Tibial nerve (tissue), 4 donors: ENCODE results near the gene KCTD5.

ENCODE experiments used
- EP300 ChIP-seq, 2 donors: sonication (generic); formaldehyde crosslinking; IDR thresholded peaks; one replicate each; pipeline ENCODE4 v1.6.1; 2017; ENCODE audit warnings: antibody characterized with exemption in 2 of 2, mild to moderate bottlenecking in 1 of 2
- TF ChIP-seq, protein P1 (sequence below), 5 experiments: fragments of 200-600 bp in 3 of 5; fragments of 450-650 bp in 2 of 5; sonication (generic) in 3 of 5; IDR thresholded peaks; one replicate each; pipeline ENCODE4 v1.5.1; 2016 to 2019; ENCODE audit warnings: antibody characterized with exemption in 5 of 5, mild to moderate bottlenecking in 3 of 5, moderate library complexity in 2 of 5

DNA sequence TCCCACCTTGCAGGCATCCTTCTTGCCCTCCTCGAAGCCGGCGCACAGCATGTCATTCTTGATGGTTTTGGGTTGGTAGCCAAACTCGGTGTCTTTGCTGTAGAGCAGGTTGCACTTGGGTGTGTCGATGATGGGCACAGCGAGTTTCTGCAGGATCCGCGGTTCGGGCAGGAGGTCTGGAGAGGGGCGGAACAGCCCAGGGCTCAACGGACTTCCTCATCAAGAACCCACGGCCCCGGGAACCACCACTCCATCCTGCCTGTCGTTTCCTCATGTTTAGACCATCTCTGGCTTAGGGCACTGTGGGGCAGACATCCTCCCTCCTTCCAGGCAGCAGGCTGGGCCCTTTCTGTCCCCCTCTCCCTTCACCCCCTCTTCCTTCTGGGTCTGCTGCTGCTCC, 31.2 kb downstream of the KCTD5 start:
- TF ChIP-seq, protein P1, sequence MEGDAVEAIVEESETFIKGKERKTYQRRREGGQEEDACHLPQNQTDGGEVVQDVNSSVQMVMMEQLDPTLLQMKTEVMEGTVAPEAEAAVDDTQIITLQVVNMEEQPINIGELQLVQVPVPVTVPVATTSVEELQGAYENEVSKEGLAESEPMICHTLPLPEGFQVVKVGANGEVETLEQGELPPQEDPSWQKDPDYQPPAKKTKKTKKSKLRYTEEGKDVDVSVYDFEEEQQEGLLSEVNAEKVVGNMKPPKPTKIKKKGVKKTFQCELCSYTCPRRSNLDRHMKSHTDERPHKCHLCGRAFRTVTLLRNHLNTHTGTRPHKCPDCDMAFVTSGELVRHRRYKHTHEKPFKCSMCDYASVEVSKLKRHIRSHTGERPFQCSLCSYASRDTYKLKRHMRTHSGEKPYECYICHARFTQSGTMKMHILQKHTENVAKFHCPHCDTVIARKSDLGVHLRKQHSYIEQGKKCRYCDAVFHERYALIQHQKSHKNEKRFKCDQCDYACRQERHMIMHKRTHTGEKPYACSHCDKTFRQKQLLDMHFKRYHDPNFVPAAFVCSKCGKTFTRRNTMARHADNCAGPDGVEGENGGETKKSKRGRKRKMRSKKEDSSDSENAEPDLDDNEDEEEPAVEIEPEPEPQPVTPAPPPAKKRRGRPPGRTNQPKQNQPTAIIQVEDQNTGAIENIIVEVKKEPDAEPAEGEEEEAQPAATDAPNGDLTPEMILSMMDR (IDR thresholded peaks at IDR 0.05), result no peak
- TF ChIP-seq EP300 (IDR thresholded peaks at IDR 0.05), result no peak
